SK-N-SH (cell line): ENCODE data around the gene KCTD5. TPM values are rescaled to one million over a fixed set of nuclear protein-coding genes. Genes with fewer than 3 reads are reported as not detected.

Experiments used
- CTCF ChIA-PET: fragments of 300-600, 350-600 bp; formaldehyde crosslinking; extraction: SDS; loops from one replicate; lab custom pipeline; 2021; lab: Yijun Ruan, JAX
- POLR2A ChIA-PET: fragments of 350-600 bp; sonication (Branson Sonifier 250); formaldehyde crosslinking; extraction: SDS; loops from one replicate; lab custom pipeline; 2020; ENCODE audit warnings: antibody characterized with exemption, inconsistent platforms; lab: Yijun Ruan, JAX
- DNase-seq: peaks from one replicate; pipeline ENCODE4 v3.0.0; 2012
- H2AFZ ChIP-seq: fragments of 200-600 bp; sonication (generic); 2 replicates; pipeline ENCODE4 v1.8.1; 2016; ENCODE audit warnings: antibody characterized with exemption, mild to moderate bottlenecking, low read depth
- H3F3A ChIP-seq: fragments of 200-600 bp; sonication (generic); replicated peaks from 2 replicates; pipeline ENCODE3; 2016; ENCODE audit warnings: antibody characterized with exemption, mild to moderate bottlenecking; ENCODE audit not compliant: insufficient read depth
- H3K27ac ChIP-seq, 2 experiments: fragments of 200-500 bp in 1 of 2; fragments of 200-600 bp in 1 of 2; sonication (Bioruptor generic) in 1 of 2; sonication (generic), shearing (Covaris generic) in 1 of 2; 2 replicates each; pipeline versions ENCODE4 v1.5.1 to v1.6.1; 2014 to 2016; ENCODE audit warnings: low read depth in 2 of 2, inconsistent platforms in 1 of 2, low read length in 1 of 2, mild to moderate bottlenecking in 1 of 2, mixed read lengths in 1 of 2
- H3K27me3 ChIP-seq: fragments of 200-600 bp; sonication (generic), shearing (Covaris generic); 2 replicates; pipeline ENCODE4 v1.6.1; 2016; ENCODE audit warnings: mixed run types; ENCODE audit not compliant: insufficient read depth
- H3K36me3 ChIP-seq, 2 experiments: fragments of 200-500 bp in 1 of 2; fragments of 200-600 bp in 1 of 2; sonication (Bioruptor generic) in 1 of 2; sonication (generic) in 1 of 2; replicated peaks in 1 of 2; 2 replicates each; pipeline versions ENCODE3 to v1.5.1; 2014 to 2016; ENCODE audit warnings: low read length in 1 of 2, mild to moderate bottlenecking in 1 of 2; ENCODE audit not compliant: insufficient read depth in 2 of 2, control insufficient read depth in 1 of 2
- H3K4me1 ChIP-seq, 2 experiments: fragments of 200-500 bp in 1 of 2; fragments of 200-600 bp in 1 of 2; sonication (Bioruptor generic) in 1 of 2; sonication (generic), shearing (Covaris generic) in 1 of 2; 2 replicates each; pipeline versions ENCODE4 v1.5.1 to v1.6.1; 2014 to 2016; ENCODE audit warnings: low read depth in 1 of 2, low read length in 1 of 2, mixed run types in 1 of 2; ENCODE audit not compliant: insufficient read depth in 2 of 2, control insufficient read depth in 1 of 2
- H3K4me2 ChIP-seq: fragments of 200-600 bp; sonication (generic), shearing (Covaris generic); 2 replicates; pipeline ENCODE4 v1.6.1; 2017; ENCODE audit warnings: mixed run types
- H3K4me3 ChIP-seq, 2 experiments: fragments of 200-500 bp in 1 of 2; fragments of 200-600 bp in 1 of 2; sonication (Bioruptor generic) in 1 of 2; sonication (generic), shearing (Covaris generic) in 1 of 2; 2 replicates each; pipeline versions ENCODE4 v1.5.1 to v1.8.1; 2014 to 2016; ENCODE audit warnings: low read depth in 2 of 2, inconsistent platforms in 1 of 2, low read length in 1 of 2, mild to moderate bottlenecking in 1 of 2, mixed read lengths in 1 of 2, moderate library complexity in 1 of 2
- H3K79me2 ChIP-seq: fragments of 200-600 bp; sonication (generic); 2 replicates; pipeline ENCODE4 v1.8.1; 2017; ENCODE audit warnings: mild to moderate bottlenecking; ENCODE audit not compliant: insufficient read depth
- H3K9ac ChIP-seq: fragments of 200-600 bp; sonication (generic); 2 replicates; pipeline ENCODE4 v1.6.1; 2017; ENCODE audit warnings: mixed run types
- H3K9me2 ChIP-seq: fragments of 200-600 bp; sonication (generic); 2 replicates; pipeline ENCODE4 v1.6.1; 2017; ENCODE audit warnings: mixed run types
- H3K9me3 ChIP-seq: fragments of 200-600 bp; sonication (generic); 2 replicates; pipeline ENCODE4 v1.6.1; 2017; ENCODE audit warnings: mixed run types, mild to moderate bottlenecking, moderate library complexity
- H4K20me1 ChIP-seq: fragments of 200-600 bp; sonication (generic); 2 replicates; pipeline ENCODE4 v1.6.1; 2017; ENCODE audit warnings: mild to moderate bottlenecking, mixed run types; ENCODE audit not compliant: insufficient read depth
- ELF1 ChIP-seq: IDR thresholded peaks from 2 replicates; pipeline ENCODE4 v1.4.0; 2012
- FOXJ3 ChIP-seq: sonication (generic); formaldehyde crosslinking; IDR thresholded peaks from 2 replicates; pipeline ENCODE4 v1.5.1; 2020; ENCODE audit warnings: mild to moderate bottlenecking, missing genetic modification reagents
- FOXM1 ChIP-seq: IDR thresholded peaks from 2 replicates; pipeline ENCODE4 v1.4.0; 2012; ENCODE audit warnings: low read depth, mild to moderate bottlenecking
- GATA2 ChIP-seq: sonication (generic); formaldehyde crosslinking; IDR thresholded peaks from 2 replicates; pipeline ENCODE4 v1.5.0; 2020; ENCODE audit warnings: mild to moderate bottlenecking, missing genetic modification reagents
- JUND ChIP-seq: IDR thresholded peaks from 2 replicates; pipeline ENCODE4 v1.4.0; 2012
- MXI1 ChIP-seq: IDR thresholded peaks from 2 replicates; pipeline ENCODE4 v1.6.1; 2012; ENCODE audit warnings: mild to moderate bottlenecking, low read depth, low read length, improper control_type of control experiment
- NFIC ChIP-seq: IDR thresholded peaks from 2 replicates; pipeline ENCODE4 v1.4.0; 2012; ENCODE audit warnings: borderline replicate concordance
- NRF1 ChIP-seq: IDR thresholded peaks from 2 replicates; pipeline ENCODE4 v1.6.1; 2012; ENCODE audit warnings: low read depth, mild to moderate bottlenecking, low read length
- POLR2AphosphoS5 ChIP-seq: IDR thresholded peaks from 2 replicates; pipeline ENCODE4 v1.6.1; 2012; ENCODE audit warnings: low read depth, low read length
- WGBS: methylation state at CpG from one replicate; pipeline ENCODE4 v1.1.6; 2017; ENCODE audit warnings: low lambda C conversion rate; 5-methylcytosine and 5-hydroxymethylcytosine counted together
- polyA plus RNA-seq, 3 experiments: library from polyadenylated mRNA; depleted of rRNA; stranded (reverse); fragments of >200 nt; gene quantifications; 2 replicates each; pipeline ENCODE4 v1.2.3, GENCODE V29; 2012
- TF ChIP-seq, protein P1 (sequence below): IDR thresholded peaks from 2 replicates; pipeline ENCODE4 v1.4.0; 2012; ENCODE audit warnings: low read depth, borderline replicate concordance
- TF ChIP-seq, protein P2 (sequence below): IDR thresholded peaks from 2 replicates; pipeline ENCODE4 v1.4.0; 2012; ENCODE audit warnings: low read depth
- TF ChIP-seq, protein P3 (sequence below): fragments of 150-350 bp; IDR thresholded peaks from 2 replicates; pipeline ENCODE4 v1.6.1; 2016; ENCODE audit warnings: mild to moderate bottlenecking, low read depth, low read length

Gene KCTD5
- polyA plus RNA-seq, 1 of the 3 experiments (the other 2 are of a cell fraction), result 53.4 TPM

DNA sequence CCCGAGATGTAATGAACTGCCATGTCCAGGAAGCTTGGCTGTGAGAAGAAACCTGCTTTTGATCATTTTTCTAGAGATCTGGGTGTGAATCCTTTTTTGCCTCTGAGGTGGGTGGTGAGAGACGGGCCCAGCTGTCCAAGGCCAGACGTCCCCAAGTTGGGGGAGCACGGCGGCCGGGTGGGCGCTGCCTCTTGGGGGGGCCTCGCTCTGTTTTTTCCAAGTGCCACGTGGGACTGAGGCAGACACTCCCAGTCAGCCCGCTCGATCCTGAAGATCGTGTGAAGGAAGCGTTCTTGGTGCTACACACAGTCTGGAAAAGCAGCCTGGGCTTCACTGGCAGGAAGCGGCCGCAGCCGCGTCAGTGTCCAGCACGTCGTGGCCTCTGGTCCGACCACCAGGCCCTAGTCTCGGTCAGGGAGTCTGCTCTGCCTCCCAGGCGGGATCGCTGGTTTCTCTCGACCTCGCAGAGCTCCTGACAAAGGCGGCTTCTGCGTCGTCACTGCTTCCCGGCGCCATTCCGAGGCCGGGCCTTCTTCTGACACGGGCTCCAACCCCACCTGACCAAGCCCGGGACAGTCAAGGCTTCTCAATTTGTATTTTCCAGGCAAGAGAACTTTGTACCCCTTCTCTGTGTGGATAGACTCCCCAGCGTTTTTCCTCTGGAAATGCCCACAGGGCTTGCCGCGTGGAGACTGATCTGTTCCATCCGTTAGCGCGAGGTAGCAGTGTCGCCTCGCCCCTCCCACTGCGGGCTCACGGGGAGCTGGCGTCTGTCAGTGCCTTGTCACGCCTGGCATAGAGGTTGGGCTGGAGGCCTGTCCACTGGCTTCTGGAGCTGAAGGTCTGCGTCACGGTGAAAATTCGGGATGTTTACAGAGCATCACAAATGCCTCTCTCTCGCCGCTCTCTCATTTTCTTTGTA lies 25.3 kb downstream of the KCTD5 start:
- Histone ChIP-seq H2AFZ (no peak overlapping the region), H3K27ac (no peak overlapping the region), H3K4me2 (no peak overlapping the region), H3K9me2 (no peaks in the 10 kb centered on the region), H3K27me3 (no peaks in the 10 kb centered on the region), H3K9me3 (no peaks in the 10 kb centered on the region), H3K79me2 (0 out of 2 replicates have a peak, but pooled peaks cover 4% of the 10 kb centered on the region), H3K4me3 (no peak overlapping the region), H3K9ac (no peak overlapping the region)
- POLR2A ChIA-PET, result no interaction called here
- no peak for TF ChIP-seq NRF1
- TF ChIP-seq, protein P1, sequence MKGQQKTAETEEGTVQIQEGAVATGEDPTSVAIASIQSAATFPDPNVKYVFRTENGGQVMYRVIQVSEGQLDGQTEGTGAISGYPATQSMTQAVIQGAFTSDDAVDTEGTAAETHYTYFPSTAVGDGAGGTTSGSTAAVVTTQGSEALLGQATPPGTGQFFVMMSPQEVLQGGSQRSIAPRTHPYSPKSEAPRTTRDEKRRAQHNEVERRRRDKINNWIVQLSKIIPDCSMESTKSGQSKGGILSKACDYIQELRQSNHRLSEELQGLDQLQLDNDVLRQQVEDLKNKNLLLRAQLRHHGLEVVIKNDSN, result no peak
- no peak for TF ChIP-seq ELF1
- no peak for TF ChIP-seq NFIC
- TF ChIP-seq GATA2 (CRISPR knock-in tag), result no peak
- TF ChIP-seq POLR2AphosphoS5, result no peak
- TF ChIP-seq, protein P2, sequence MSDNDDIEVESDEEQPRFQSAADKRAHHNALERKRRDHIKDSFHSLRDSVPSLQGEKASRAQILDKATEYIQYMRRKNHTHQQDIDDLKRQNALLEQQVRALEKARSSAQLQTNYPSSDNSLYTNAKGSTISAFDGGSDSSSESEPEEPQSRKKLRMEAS, result no peak
- TF ChIP-seq FOXM1, result no peak
- no peak for TF ChIP-seq JUND
- TF ChIP-seq, protein P3, sequence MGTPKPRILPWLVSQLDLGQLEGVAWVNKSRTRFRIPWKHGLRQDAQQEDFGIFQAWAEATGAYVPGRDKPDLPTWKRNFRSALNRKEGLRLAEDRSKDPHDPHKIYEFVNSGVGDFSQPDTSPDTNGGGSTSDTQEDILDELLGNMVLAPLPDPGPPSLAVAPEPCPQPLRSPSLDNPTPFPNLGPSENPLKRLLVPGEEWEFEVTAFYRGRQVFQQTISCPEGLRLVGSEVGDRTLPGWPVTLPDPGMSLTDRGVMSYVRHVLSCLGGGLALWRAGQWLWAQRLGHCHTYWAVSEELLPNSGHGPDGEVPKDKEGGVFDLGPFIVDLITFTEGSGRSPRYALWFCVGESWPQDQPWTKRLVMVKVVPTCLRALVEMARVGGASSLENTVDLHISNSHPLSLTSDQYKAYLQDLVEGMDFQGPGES, result no peak
- TF ChIP-seq MXI1, result no peak
- TF ChIP-seq, all 33 proteins: peak for 0
- 93% methylated on average over 48 of the region's 51 CpGs for WGBS
- Histone ChIP-seq H4K20me1 (no peaks in the 10 kb centered on the region), H3K4me1 (no peaks in the 10 kb centered on the region; a peak in 1 of 4 replicates), H3F3A (no peaks in the 10 kb centered on the region), H3K36me3 (peaks cover 0 to 49% of the 10 kb centered on the region in 2 experiments)
- DNase-seq, result no peak
- CTCF ChIA-PET, result no interaction called here

DNA sequence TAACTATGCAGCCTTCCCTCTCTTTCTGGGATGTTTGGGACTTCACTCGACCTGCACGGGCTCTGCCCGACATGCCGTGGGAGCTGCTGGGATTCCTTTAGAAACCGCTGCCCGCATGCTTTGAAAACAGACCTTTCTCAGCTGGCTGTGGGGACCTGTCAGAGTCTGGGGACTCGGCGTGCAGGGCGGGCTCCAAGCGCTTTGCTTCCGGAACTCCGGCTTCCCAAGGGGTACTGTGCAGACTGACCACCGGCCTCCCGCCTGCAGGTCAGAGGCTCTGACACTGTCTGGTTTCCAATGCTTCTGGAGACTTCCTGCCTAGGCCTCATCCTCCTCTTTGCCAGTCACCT lies 25.9 kb downstream of the KCTD5 start:
- H3K4me3 ChIP-seq, result no peak overlapping the region
- no peak for TF ChIP-seq NRF1
- no peak for TF ChIP-seq ELF1
- no peak for TF ChIP-seq FOXJ3 (CRISPR knock-in tag)
- no peaks in the 10 kb centered on the region; a peak in 1 of 4 replicates for H3K4me1 ChIP-seq
- H3K27me3 ChIP-seq, result no peaks in the 10 kb centered on the region
- no peaks in the 10 kb centered on the region for H3F3A ChIP-seq
- H3K9me3 ChIP-seq, result no peaks in the 10 kb centered on the region
- ChIA-PET CTCF (no interaction called here), POLR2A (no interaction called here)
- H3K36me3 ChIP-seq, result peaks cover 0 to 43% of the 10 kb centered on the region in 2 experiments
- no peak overlapping the region for H3K9ac ChIP-seq
- 0 out of 2 replicates have a peak, but pooled peaks cover 4% of the 10 kb centered on the region for H3K79me2 ChIP-seq
- DNase-seq, result no peak
- H3K4me2 ChIP-seq, result no peak overlapping the region
- no peaks in the 10 kb centered on the region for H4K20me1 ChIP-seq
- H2AFZ ChIP-seq, result no peak overlapping the region
- no peaks in the 10 kb centered on the region for H3K9me2 ChIP-seq
- WGBS, result 96% methylated on average over 14 of the region's 14 CpGs
- no peak overlapping the region for H3K27ac ChIP-seq
